Amygdala (tissue), 56 donors: ENCODE measurements around the gene RHOG.
"Not testable (repeated sequence)": the region's sequence is repeated elsewhere in the genome, so short reads cannot be mapped to it uniquely, and the experiment has no call there.

Experiments
- DNase-seq, 56 donors: peaks; one replicate each; lab custom pipeline; 2025; lab: John Stamatoyannopoulos, UW

RHOG gene

GRCh38 chr11:3840870-3841425, at the start of gene RHOG:
Gene RHOG (minus strand): TSS chr11:3840959. CDS start chr11:3828138, 12,821 bp downstream.
- DNase-seq, result peak in 49 of 56 donors; percentile 44 to 90 (median 75)

- DNase-seq, result no peak
Measured at GRCh38 chr11:3890014-3890413, 49.3 kb upstream of the RHOG start.

- no peak for DNase-seq
Measured at GRCh38 chr11:3888876-3889275, 48.1 kb upstream of the RHOG start.

- DNase-seq, result no peak
Measured at GRCh38 chr11:3886985-3887384, 46.2 kb upstream of the RHOG start.

GRCh38 chr11:3885855-3886254, 45.1 kb upstream of the RHOG start:
- no peak for DNase-seq

- no peak for DNase-seq
Measured at GRCh38 chr11:3882655-3883054, 41.9 kb upstream of the RHOG start.

GRCh38 chr11:3880724-3881123, 40.0 kb upstream of the RHOG start:
- no peak for DNase-seq

GRCh38 chr11:3879967-3880542, 39.3 kb upstream of the RHOG start:
- DNase-seq, result no peak

- DNase-seq, result no peak
Measured at GRCh38 chr11:3879216-3879966, 38.6 kb upstream of the RHOG start.

GRCh38 chr11:3878258-3878584, 37.5 kb upstream of the RHOG start:
- no peak for DNase-seq

GRCh38 chr11:3877364-3878257, 36.9 kb upstream of the RHOG start:
- DNase-seq, result no peak

- DNase-seq, result no peak
Measured at GRCh38 chr11:3876613-3877012, 35.9 kb upstream of the RHOG start.

GRCh38 chr11:3873712-3874349, 33.1 kb upstream of the RHOG start:
- DNase-seq, result no peak

- no peak for DNase-seq
Measured at GRCh38 chr11:3867209-3868091, 26.7 kb upstream of the RHOG start.

- DNase-seq, result no peak
Measured at GRCh38 chr11:3866836-3867208, 26.1 kb upstream of the RHOG start.

GRCh38 chr11:3866206-3866605, 25.4 kb upstream of the RHOG start:
- DNase-seq, result no peak

- no peak for DNase-seq
Measured at GRCh38 chr11:3865388-3866193, 24.8 kb upstream of the RHOG start.

GRCh38 chr11:3861683-3862082, 20.9 kb upstream of the RHOG start:
- no peak for DNase-seq

GRCh38 chr11:3860898-3861393, 20.2 kb upstream of the RHOG start:
- not testable (repeated sequence) for DNase-seq
